Fibroblast of skin of right quadriceps (primary cell): Measurements from ENCODE around the gene NDC80.
"Not testable (repeated sequence)": the region's sequence is repeated elsewhere in the genome, so short reads cannot be mapped to it uniquely, and the experiment has no call there.

Experiments used
- DNase-seq: peaks from one replicate; pipeline ENCODE4 v3.0.0-alpha.2; 2013

The NDC80 gene

GRCh38 chr18:2571200-2572170, at the start of gene NDC80, which contains the start of gene METTL4:
NDC80 (plus strand) TSS chr18:2571557; CDS start chr18:2572986, 1,429 bp downstream.
METTL4 (minus strand) TSS chr18:2571505; CDS start chr18:2567216, 4,289 bp downstream.
- DNase-seq = peak; percentile 89

GRCh38 chr18:2522112-2522511, 49.2 kb upstream of the NDC80 start:
- DNase-seq = no peak

- not testable (repeated sequence) for DNase-seq
Measured at GRCh38 chr18:2524794-2525198, 46.6 kb upstream of the NDC80 start.

- DNase-seq = no peak
Measured at GRCh38 chr18:2526329-2526728, 45.0 kb upstream of the NDC80 start.

GRCh38 chr18:2529154-2529553, 42.2 kb upstream of the NDC80 start:
- peak; percentile 86 for DNase-seq

GRCh38 chr18:2531751-2532150, 39.6 kb upstream of the NDC80 start:
- DNase-seq = no peak

- no peak for DNase-seq
Measured at GRCh38 chr18:2532797-2533196, 38.6 kb upstream of the NDC80 start.

GRCh38 chr18:2534906-2535305, 36.5 kb upstream of the NDC80 start:
- DNase-seq = no peak

GRCh38 chr18:2535419-2535910, 35.9 kb upstream of the NDC80 start:
- DNase-seq = no peak

GRCh38 chr18:2536063-2536462, 35.3 kb upstream of the NDC80 start:
- no peak for DNase-seq

GRCh38 chr18:2536493-2536892, 34.9 kb upstream of the NDC80 start:
- peak; percentile 77 for DNase-seq

GRCh38 chr18:2537296-2537695, 34.1 kb upstream of the NDC80 start:
- peak; percentile 18 for DNase-seq

GRCh38 chr18:2538236-2538635, 33.1 kb upstream of the NDC80 start:
- DNase-seq = no peak

GRCh38 chr18:2538844-2539243, 32.5 kb upstream of the NDC80 start:
- DNase-seq = peak; percentile 59

GRCh38 chr18:2540575-2540974, 30.8 kb upstream of the NDC80 start:
- DNase-seq = no peak

- peak; percentile 39 for DNase-seq
Measured at GRCh38 chr18:2541925-2542563, 29.3 kb upstream of the NDC80 start.

- no peak for DNase-seq
Measured at GRCh38 chr18:2545155-2545554, 26.2 kb upstream of the NDC80 start.

GRCh38 chr18:2547477-2548087, 23.8 kb upstream of the NDC80 start:
- DNase-seq = peak; percentile 51

- DNase-seq = no peak
Measured at GRCh38 chr18:2549462-2549861, 21.9 kb upstream of the NDC80 start.

GRCh38 chr18:2551425-2551824, 19.9 kb upstream of the NDC80 start:
- DNase-seq = no peak

- no peak for DNase-seq
Measured at GRCh38 chr18:2554696-2555095, 16.7 kb upstream of the NDC80 start.

GRCh38 chr18:2555895-2556294, 15.5 kb upstream of the NDC80 start:
- DNase-seq = no peak

GRCh38 chr18:2557536-2557935, 13.8 kb upstream of the NDC80 start:
- DNase-seq = no peak
